ENCODE data around the gene ENPP7.

The ENPP7 gene

DNA sequence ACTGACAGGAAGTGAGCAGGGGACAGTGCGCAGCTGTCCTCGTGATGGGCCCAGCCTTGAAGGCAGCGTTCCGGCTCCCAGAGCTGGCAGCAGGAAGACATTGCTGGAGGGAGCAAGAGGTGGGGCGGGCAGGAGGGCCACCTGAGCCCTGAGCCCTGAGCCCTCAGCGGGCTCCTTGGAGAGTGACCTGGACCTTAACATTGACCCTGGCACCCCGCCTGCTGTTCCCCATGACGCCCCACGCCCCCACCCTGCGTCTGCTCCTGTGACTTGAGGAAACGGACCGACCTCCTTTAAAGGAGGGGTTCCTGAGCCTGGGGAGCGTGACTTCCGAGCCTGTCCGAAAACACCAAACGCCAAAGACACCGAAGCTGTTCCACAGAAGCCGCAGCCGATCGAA, 25.1 kb upstream of the ENPP7 start:
- TF ChIP-seq CREB1 (IDR thresholded peaks at IDR 0.05; ENCODE audit: low read depth): no peak
- no peak for TF ChIP-seq YY1 (IDR thresholded peaks at IDR 0.05; ENCODE audit: low read depth)
- no peak for TF ChIP-seq RAD21 (IDR thresholded peaks at IDR 0.05; ENCODE audit: low read depth)
- TF ChIP-seq, protein P1, sequence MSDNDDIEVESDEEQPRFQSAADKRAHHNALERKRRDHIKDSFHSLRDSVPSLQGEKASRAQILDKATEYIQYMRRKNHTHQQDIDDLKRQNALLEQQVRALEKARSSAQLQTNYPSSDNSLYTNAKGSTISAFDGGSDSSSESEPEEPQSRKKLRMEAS (IDR thresholded peaks at IDR 0.05): no peak
- no peak for TF ChIP-seq CEBPB (IDR thresholded peaks at IDR 0.05)
- TF ChIP-seq, protein P2, sequence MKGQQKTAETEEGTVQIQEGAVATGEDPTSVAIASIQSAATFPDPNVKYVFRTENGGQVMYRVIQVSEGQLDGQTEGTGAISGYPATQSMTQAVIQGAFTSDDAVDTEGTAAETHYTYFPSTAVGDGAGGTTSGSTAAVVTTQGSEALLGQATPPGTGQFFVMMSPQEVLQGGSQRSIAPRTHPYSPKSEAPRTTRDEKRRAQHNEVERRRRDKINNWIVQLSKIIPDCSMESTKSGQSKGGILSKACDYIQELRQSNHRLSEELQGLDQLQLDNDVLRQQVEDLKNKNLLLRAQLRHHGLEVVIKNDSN (IDR thresholded peaks at IDR 0.05): no peak
- TF ChIP-seq, protein P3, sequence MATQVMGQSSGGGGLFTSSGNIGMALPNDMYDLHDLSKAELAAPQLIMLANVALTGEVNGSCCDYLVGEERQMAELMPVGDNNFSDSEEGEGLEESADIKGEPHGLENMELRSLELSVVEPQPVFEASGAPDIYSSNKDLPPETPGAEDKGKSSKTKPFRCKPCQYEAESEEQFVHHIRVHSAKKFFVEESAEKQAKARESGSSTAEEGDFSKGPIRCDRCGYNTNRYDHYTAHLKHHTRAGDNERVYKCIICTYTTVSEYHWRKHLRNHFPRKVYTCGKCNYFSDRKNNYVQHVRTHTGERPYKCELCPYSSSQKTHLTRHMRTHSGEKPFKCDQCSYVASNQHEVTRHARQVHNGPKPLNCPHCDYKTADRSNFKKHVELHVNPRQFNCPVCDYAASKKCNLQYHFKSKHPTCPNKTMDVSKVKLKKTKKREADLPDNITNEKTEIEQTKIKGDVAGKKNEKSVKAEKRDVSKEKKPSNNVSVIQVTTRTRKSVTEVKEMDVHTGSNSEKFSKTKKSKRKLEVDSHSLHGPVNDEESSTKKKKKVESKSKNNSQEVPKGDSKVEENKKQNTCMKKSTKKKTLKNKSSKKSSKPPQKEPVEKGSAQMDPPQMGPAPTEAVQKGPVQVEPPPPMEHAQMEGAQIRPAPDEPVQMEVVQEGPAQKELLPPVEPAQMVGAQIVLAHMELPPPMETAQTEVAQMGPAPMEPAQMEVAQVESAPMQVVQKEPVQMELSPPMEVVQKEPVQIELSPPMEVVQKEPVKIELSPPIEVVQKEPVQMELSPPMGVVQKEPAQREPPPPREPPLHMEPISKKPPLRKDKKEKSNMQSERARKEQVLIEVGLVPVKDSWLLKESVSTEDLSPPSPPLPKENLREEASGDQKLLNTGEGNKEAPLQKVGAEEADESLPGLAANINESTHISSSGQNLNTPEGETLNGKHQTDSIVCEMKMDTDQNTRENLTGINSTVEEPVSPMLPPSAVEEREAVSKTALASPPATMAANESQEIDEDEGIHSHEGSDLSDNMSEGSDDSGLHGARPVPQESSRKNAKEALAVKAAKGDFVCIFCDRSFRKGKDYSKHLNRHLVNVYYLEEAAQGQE (IDR thresholded peaks at IDR 0.05; ENCODE audit: low read depth): no peak
- TF ChIP-seq EGR1 (IDR thresholded peaks at IDR 0.05): no peak
- no peak for TF ChIP-seq TCF12 (IDR thresholded peaks at IDR 0.05; ENCODE audit: low read depth)
- no peak for TF ChIP-seq FOXM1 (IDR thresholded peaks at IDR 0.05; ENCODE audit: borderline replicate concordance, low read depth)
- TF ChIP-seq ZBTB7A (IDR thresholded peaks at IDR 0.05; ENCODE audit: low read depth): no peak
- TF ChIP-seq NFIC (IDR thresholded peaks at IDR 0.05): no peak
- no peak for TF ChIP-seq TEAD4 (IDR thresholded peaks at IDR 0.05)
- no peak for TF ChIP-seq EP300 (IDR thresholded peaks at IDR 0.05; ENCODE audit: borderline replicate concordance)

DNA sequence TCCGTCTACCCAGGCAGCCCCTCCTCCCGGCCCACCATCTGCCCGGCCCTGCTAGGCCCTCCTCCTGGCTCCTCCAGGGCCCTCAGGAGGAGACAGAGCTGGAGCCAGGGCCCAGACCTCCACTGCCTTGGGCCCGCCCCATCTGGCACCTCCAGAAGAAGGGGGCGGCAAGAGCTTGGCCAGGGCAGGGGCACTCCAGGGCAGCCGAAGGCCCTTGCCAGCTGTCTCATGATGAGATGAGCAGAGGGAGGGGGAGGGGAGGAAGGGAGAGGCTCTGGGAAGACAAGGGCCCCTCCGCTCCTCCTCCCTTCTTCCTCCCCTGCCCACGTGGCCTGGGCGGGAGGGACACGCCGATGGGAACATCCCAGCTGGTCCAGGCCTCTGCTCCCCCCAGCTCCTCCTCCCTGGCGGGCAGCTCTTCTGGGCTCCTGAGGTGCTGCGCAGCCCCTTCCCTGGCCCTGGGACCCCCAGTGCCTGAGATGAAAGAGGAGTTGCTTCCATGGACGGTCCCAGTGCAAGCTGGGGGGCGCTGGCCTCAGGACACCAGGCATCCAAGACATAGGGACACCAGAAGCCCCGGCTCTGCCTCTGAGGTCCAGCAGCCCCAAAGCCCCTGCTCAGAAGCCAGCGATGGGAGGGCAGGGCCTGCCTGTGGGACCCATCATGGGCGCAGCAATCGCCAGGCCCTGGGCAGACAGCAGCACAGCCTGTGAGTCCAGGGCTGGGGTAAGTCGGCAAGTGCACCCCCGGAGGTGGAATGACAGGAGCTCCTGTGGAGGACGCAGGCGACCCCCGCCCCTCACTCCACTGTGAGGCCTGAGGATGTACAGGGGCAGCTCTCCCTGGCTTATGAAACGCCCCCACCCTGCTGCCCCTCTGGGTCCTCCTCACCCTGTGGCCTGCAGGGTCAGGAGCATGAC, 23.6 kb upstream of the ENPP7 start:
- TF ChIP-seq TEAD4 (IDR thresholded peaks at IDR 0.05) (no peak), NFIC (IDR thresholded peaks at IDR 0.05) (no peak), EGR1 (IDR thresholded peaks at IDR 0.05) (no peak), YY1 (IDR thresholded peaks at IDR 0.05; ENCODE audit: low read depth) (no peak)
- TF ChIP-seq, protein P1 (IDR thresholded peaks at IDR 0.05): no peak
- TF ChIP-seq, protein P2 (IDR thresholded peaks at IDR 0.05): peak; percentile 55; the same call in 1 of the 2 replicates

DNA sequence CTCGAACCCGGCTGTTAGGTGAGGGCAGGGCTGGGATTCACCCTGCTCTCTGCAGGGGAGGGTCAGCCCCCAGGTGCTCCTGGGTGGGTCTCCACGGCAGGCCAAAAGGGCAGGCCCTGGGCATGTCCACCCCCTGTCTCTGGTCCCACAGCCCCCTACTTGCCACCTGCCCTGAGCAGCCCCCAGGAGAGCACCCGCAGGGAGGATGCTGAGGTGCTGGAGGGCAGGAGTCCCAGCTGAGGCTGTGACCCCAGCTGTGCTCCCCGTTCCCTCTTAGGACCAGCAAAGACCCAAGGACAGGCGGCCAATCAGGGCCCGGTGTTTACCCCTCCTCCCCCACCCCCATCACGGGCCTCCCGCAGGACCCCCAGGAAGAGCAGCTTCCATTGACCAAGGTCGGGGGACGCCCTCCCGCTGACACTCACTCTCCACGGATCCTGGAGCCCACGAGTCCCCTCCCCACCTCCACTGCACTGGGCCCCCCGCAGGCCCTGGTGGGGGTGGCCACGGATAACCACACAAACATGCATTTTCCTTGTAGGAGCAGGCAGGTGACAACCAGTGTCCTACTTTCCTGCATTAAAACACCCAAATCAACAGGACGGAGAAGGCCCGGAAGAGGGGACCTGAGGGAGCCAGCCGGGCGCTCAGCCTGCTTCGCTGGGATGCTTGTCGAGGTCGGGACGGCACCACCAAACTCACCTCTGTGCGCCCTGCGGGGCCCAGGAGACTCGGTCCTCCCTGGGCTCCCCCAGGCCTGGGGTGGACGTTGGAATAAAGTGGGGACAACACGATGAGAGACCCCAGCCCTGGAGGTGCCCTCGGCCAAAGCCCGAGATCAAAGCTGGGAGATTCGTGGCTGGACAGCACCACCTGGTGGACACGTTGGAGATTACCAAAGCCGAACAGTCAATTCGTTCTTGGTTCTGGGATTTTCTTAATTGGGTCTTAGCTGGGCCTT, 22.5 kb upstream of the ENPP7 start:
- no peak for TF ChIP-seq FOXM1 (IDR thresholded peaks at IDR 0.05; ENCODE audit: borderline replicate concordance, low read depth)
- TF ChIP-seq, protein P2 (IDR thresholded peaks at IDR 0.05): no peak
- TF ChIP-seq TEAD4 (IDR thresholded peaks at IDR 0.05): no peak
- TF ChIP-seq RAD21 (IDR thresholded peaks at IDR 0.05; ENCODE audit: low read depth): peak; percentile 90

DNA sequence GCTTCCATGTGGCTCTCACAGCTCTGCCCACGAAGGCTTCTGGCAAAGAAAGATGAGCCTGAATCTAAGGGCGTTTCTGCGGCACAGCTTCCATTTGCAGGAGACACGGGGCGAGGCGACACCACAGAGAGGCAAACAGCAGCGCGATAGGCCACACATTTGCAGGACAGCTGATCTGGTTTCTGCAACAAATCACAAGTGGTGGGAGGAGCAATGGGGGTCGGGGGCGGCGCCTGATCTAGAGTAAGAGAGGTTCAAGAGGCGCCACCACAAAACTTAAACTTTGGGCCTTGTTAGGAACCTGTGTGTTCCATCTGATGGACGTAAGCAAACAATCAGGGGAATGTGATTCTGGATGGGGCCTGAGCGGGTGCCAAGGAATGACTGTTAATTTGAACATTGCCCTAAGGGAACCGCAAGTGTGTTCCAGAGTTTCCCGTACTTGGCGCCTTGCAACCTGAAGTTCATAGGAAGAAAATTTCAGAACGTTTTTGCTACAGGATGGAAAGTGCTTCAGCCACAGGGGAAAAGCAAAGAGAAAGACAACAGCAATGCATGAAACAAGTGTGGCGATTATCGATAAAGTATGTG, 18.9 kb upstream of the ENPP7 start:
- TF ChIP-seq, protein P3 (IDR thresholded peaks at IDR 0.05; ENCODE audit: low read depth): no peak
- TF ChIP-seq, protein P1 (IDR thresholded peaks at IDR 0.05): no peak
- TF ChIP-seq RAD21 (IDR thresholded peaks at IDR 0.05; ENCODE audit: low read depth) (no peak), TCF12 (IDR thresholded peaks at IDR 0.05; ENCODE audit: low read depth) (no peak), CEBPB (IDR thresholded peaks at IDR 0.05) (no peak), TAF1 (IDR thresholded peaks at IDR 0.05; ENCODE audit: low read depth) (no peak), EGR1 (IDR thresholded peaks at IDR 0.05) (no peak), CREB1 (IDR thresholded peaks at IDR 0.05; ENCODE audit: low read depth) (no peak), FOXM1 (IDR thresholded peaks at IDR 0.05; ENCODE audit: borderline replicate concordance, low read depth) (no peak), ZBTB7A (IDR thresholded peaks at IDR 0.05; ENCODE audit: low read depth) (no peak), YY1 (IDR thresholded peaks at IDR 0.05; ENCODE audit: low read depth) (no peak), TEAD4 (IDR thresholded peaks at IDR 0.05) (no peak), NFIC (IDR thresholded peaks at IDR 0.05) (no peak), EP300 (IDR thresholded peaks at IDR 0.05; ENCODE audit: borderline replicate concordance) (no peak)
- TF ChIP-seq, protein P2 (IDR thresholded peaks at IDR 0.05): no peak

Measured in Ishikawa (cell line).